Kidney (tissue), 14 donors: Measurements from ENCODE around the gene SLC23A1. TPM values are rescaled to one million over a fixed set of nuclear protein-coding genes. Genes with fewer than 3 reads are reported as not detected.

ENCODE experiments used
- DNase-seq, 5 donors: peaks; one replicate each; pipeline ENCODE4 v3.0.0-alpha.2; 2013 to 2020
- FAIRE-seq: peaks from 2 replicates; lab custom pipeline; 2012; peaks lifted over from hg19 to GRCh38; lab: Jason Lieb, UNC
- H3K27ac ChIP-seq, 2 donors: one replicate each; pipeline ENCODE4 v1.7.0; 2013; ENCODE audit warnings: low read depth in 2 of 2, low read length in 2 of 2, inconsistent platforms in 1 of 2
- H3K27me3 ChIP-seq: one replicate; pipeline ENCODE4 v1.7.1; 2013; ENCODE audit warnings: low read length, inconsistent platforms; ENCODE audit not compliant: control insufficient read depth, insufficient read depth
- H3K36me3 ChIP-seq, 3 donors: one replicate each; pipeline versions ENCODE4 v1.7.0 to v1.7.1; 2013; ENCODE audit warnings: low read length in 3 of 3, control low read depth in 1 of 3, inconsistent platforms in 1 of 3; ENCODE audit not compliant: insufficient read depth in 3 of 3, control insufficient read depth in 2 of 3
- H3K4me1 ChIP-seq, 3 donors: one replicate each; pipeline versions ENCODE4 v1.7.0 to v1.7.1; 2013; ENCODE audit warnings: low read length in 3 of 3, inconsistent platforms in 1 of 3, low read depth in 1 of 3; ENCODE audit not compliant: control insufficient read depth in 2 of 3, insufficient read depth in 2 of 3
- H3K4me3 ChIP-seq, 3 donors: one replicate each; pipeline versions ENCODE4 v1.7.0 to v1.8.1; 2013; ENCODE audit warnings: low read length in 3 of 3, control low read depth in 1 of 3, inconsistent platforms in 1 of 3
- H3K9ac ChIP-seq, 3 donors: one replicate each; pipeline versions ENCODE4 v1.7.0 to v1.7.1; 2013; ENCODE audit warnings: low read length in 3 of 3, control low read depth in 1 of 3, inconsistent platforms in 1 of 3
- H3K9me3 ChIP-seq, 3 donors: one replicate each; pipeline versions ENCODE4 v1.7.0 to v1.7.1; 2013; ENCODE audit warnings: low read length in 3 of 3, control low read depth in 1 of 3, inconsistent platforms in 1 of 3; ENCODE audit not compliant: control insufficient read depth in 2 of 3, insufficient read depth in 1 of 3
- CTCF ChIP-seq: IDR thresholded peaks from 3 replicates; pipeline ENCODE4 v1.5.1; 2012; ENCODE audit warnings: mild to moderate bottlenecking, moderate library complexity, borderline replicate concordance; ENCODE audit not compliant: insufficient read depth; ENCODE audit errors: extremely low read depth
- intact Hi-C: fragments of 100-400 bp; cut with DNase I; formaldehyde crosslinking; loops from one replicate; pipeline ENCODE4 v1.11.1; 2022
- polyA plus RNA-seq: library from polyadenylated mRNA; stranded (reverse); fragments of 350-450 nt; fragmentation: Illumina TruSeq; extraction: RNeasy Lipid Tissue Mini Kit (QIAGEN cat#74804); gene quantifications from one replicate; pipeline ENCODE4 v1.2.3, GENCODE V29; 2014; ENCODE audit warnings: low read depth, low replicate concordance; ENCODE audit not compliant: insufficient read depth
- total RNA-seq: library from RNA; stranded (reverse); fragmentation: NEBNext Ultra II Directional; extraction: Animal tissue kit (Norgen Biotek cat#: 25700); gene quantifications from one replicate; pipeline ENCODE4 v1.2.1, GENCODE V29; 2021
- donor health status: control.
- donor health status: control.
- donor health status: control.
- donor health status: control.
- donor health status: control.
- donor health status: DM: yes; HTN: yes; CAD: no.
- donor health status: Normal renal cell carcinoma (clear cell type).

SLC23A1 gene
- total and polyA plus RNA-seq, 2 donors from 2014 or later: 3.5 to 31.9 TPM

- Histone ChIP-seq H3K9me3 (no peaks in the 10 kb centered on the region), H3K9ac (no peak overlapping the region), H3K27ac (no peak overlapping the region), H3K4me3 (no peak overlapping the region), H3K4me1 (peaks cover 0 to 21% (median 19%) of the 10 kb centered on the region in 3 donors), H3K36me3 (no peaks in the 10 kb centered on the region), H3K27me3 (no peaks in the 10 kb centered on the region)
- peak in 1 of 5 donors; percentile 13 for DNase-seq
- intact Hi-C loops: no loop called here
- no peak for TF ChIP-seq CTCF
- FAIRE-seq: no peak
Observed at GRCh38 chr5:139386050-139386438, 2.9 kb upstream of the SLC23A1 start.

- Histone ChIP-seq H3K4me1 (peaks cover 0 to 21% (median 19%) of the 10 kb centered on the region in 3 donors), H3K9ac (peak overlapping the region in 2 of 3 donors; percentile 17 to 61), H3K9me3 (no peaks in the 10 kb centered on the region), H3K4me3 (peak overlapping the region in 2 of 3 donors; percentile 50 to 56), H3K27ac (peak overlapping the region; percentile 43 to 68), H3K36me3 (no peaks in the 10 kb centered on the region), H3K27me3 (no peaks in the 10 kb centered on the region)
- peak; percentile 7 for TF ChIP-seq CTCF
- no peak for FAIRE-seq
- peak in 1 of 5 donors; percentile 13 for DNase-seq
- intact Hi-C loops: no loop called here
Observed at GRCh38 chr5:139385061-139386049, 2.3 kb upstream of the SLC23A1 start.

GRCh38 chr5:139384591-139385051 lies 1.5 kb upstream of the SLC23A1 start:
- Histone ChIP-seq H3K36me3 (peaks cover 0 to 4% (median 0%) of the 10 kb centered on the region in 3 donors), H3K27ac (peak overlapping the region; percentile 32 to 68), H3K4me1 (peaks cover 0 to 21% (median 19%) of the 10 kb centered on the region in 3 donors), H3K27me3 (no peaks in the 10 kb centered on the region), H3K9ac (peak overlapping the region in 2 of 3 donors; percentile 17 to 61), H3K9me3 (no peaks in the 10 kb centered on the region), H3K4me3 (peak overlapping the region in 1 of 3 donors; percentile 50)
- FAIRE-seq (no peak), DNase-seq (peak in 1 of 5 donors; percentile 34)
- TF ChIP-seq CTCF: no peak
- intact Hi-C loops: no loop called here
